T1000 (cell line): Measurements from ENCODE around the gene ZBTB12.
"Not testable (repeated sequence)": the region's sequence is repeated elsewhere in the genome, so short reads cannot be mapped to it uniquely, and the experiment has no call there.

Experiments used
- DNase-seq: peaks from one replicate; lab custom pipeline; 2025; ENCODE audit warnings: mixed read lengths; lab: John Stamatoyannopoulos, UW

The ZBTB12 gene

GRCh38 chr6:31901953-31902643 lies at the start of gene ZBTB12:
ZBTB12 (minus strand) TSS chr6:31902086; CDS start chr6:31901305, 781 bp downstream.
- peak; percentile 93 for DNase-seq

- DNase-seq: no peak
Observed at GRCh38 chr6:31949926-31950548, 48.2 kb upstream of the ZBTB12 start.

GRCh38 chr6:31948753-31949413 lies 47.0 kb upstream of the ZBTB12 start:
- peak; percentile 68 for DNase-seq

- DNase-seq: no peak
Observed at GRCh38 chr6:31948306-31948705, 46.4 kb upstream of the ZBTB12 start.

GRCh38 chr6:31947864-31948263 lies 46.0 kb upstream of the ZBTB12 start:
- DNase-seq: no peak

- no peak for DNase-seq
Observed at GRCh38 chr6:31947070-31947675, 45.3 kb upstream of the ZBTB12 start.

- no peak for DNase-seq
Observed at GRCh38 chr6:31946370-31946885, 44.5 kb upstream of the ZBTB12 start.

GRCh38 chr6:31945507-31946369 lies 43.9 kb upstream of the ZBTB12 start, which contains the start of gene CFB:
CFB (plus strand) TSS chr6:31946095; CDS start chr6:31946222, 127 bp downstream.
- peak; percentile 20 for DNase-seq

- no peak for DNase-seq
Observed at GRCh38 chr6:31945154-31945506, 43.2 kb upstream of the ZBTB12 start.

GRCh38 chr6:31943742-31944141 lies 41.9 kb upstream of the ZBTB12 start:
- DNase-seq: no peak

- DNase-seq: no peak
Observed at GRCh38 chr6:31940256-31940664, 38.4 kb upstream of the ZBTB12 start.

GRCh38 chr6:31935823-31936222 lies 33.9 kb upstream of the ZBTB12 start:
- DNase-seq: no peak

- no peak for DNase-seq
Observed at GRCh38 chr6:31935021-31935420, 33.1 kb upstream of the ZBTB12 start.

- no peak for DNase-seq
Observed at GRCh38 chr6:31933537-31933936, 31.7 kb upstream of the ZBTB12 start.

GRCh38 chr6:31932137-31932536 lies 30.3 kb upstream of the ZBTB12 start:
- DNase-seq: not testable (repeated sequence)

- DNase-seq: no peak
Observed at GRCh38 chr6:31930962-31931361, 29.1 kb upstream of the ZBTB12 start.

- no peak for DNase-seq
Observed at GRCh38 chr6:31928672-31928939, 26.7 kb upstream of the ZBTB12 start.

GRCh38 chr6:31927863-31928671 lies 26.2 kb upstream of the ZBTB12 start:
- DNase-seq: no peak

- no peak for DNase-seq
Observed at GRCh38 chr6:31927242-31927862, 25.5 kb upstream of the ZBTB12 start, which contains the start of gene C2. C2 (plus strand) TSS chr6:31927717; CDS start chr6:31927753, 36 bp downstream.

- no peak for DNase-seq
Observed at GRCh38 chr6:31922942-31923341, 21.1 kb upstream of the ZBTB12 start.
